HEK293 (cell line): ENCODE results near the gene OR4E1.
"Not testable (repeated sequence)": the region's sequence is repeated elsewhere in the genome, so short reads cannot be mapped to it uniquely, and the experiment has no call there.

Source experiments
- CTCF ChIA-PET: fragments of 350-600 bp; formaldehyde crosslinking; extraction: SDS; loops from one replicate; lab custom pipeline; 2021; ENCODE audit warnings: antibody characterized with exemption; lab: Yijun Ruan, JAX
- POLR2A ChIA-PET: fragments of 300-600 bp; formaldehyde crosslinking; extraction: SDS; loops from one replicate; lab custom pipeline; 2020; ENCODE audit warnings: antibody characterized with exemption, inconsistent platforms; lab: Yijun Ruan, JAX
- H3K27ac ChIP-seq: fragments of 200-500 bp; sonication (Bioruptor generic); 2 replicates; pipeline ENCODE4 v1.5.1; 2014; ENCODE audit warnings: low read depth, low read length, control low read depth, inconsistent platforms; ENCODE audit errors: extremely low read depth
- H3K36me3 ChIP-seq, 2 experiments: fragments of 200-500 bp in 1 of 2; sonication (Bioruptor generic) in 1 of 2; 1 replicate in 1 of 2; 2 replicates in 1 of 2; pipeline ENCODE4 v1.5.1; 2014 to 2017; ENCODE audit warnings: inconsistent platforms in 2 of 2, low read length in 2 of 2; ENCODE audit not compliant: control insufficient read depth in 2 of 2, insufficient read depth in 1 of 2
- H3K4me1 ChIP-seq: fragments of 200-500 bp; sonication (Bioruptor generic); 2 replicates; pipeline ENCODE4 v1.5.1; 2014; ENCODE audit warnings: mild to moderate bottlenecking, low read length, inconsistent platforms; ENCODE audit not compliant: control insufficient read depth, insufficient read depth
- H3K4me3 ChIP-seq: 2 replicates; pipeline ENCODE4 v1.5.1; 2011; ENCODE audit warnings: low read depth, mild to moderate bottlenecking, control low read depth, low read length, moderate library complexity
- H3K9me3 ChIP-seq: fragments of 200-500 bp; sonication (Bioruptor generic); 2 replicates; pipeline ENCODE4 v1.5.1; 2014; ENCODE audit warnings: low read depth, low read length, inconsistent platforms; ENCODE audit not compliant: control insufficient read depth, insufficient read depth
- KLF9 ChIP-seq: fragments of 450-650 bp; formaldehyde crosslinking; IDR thresholded peaks from 2 replicates; pipeline ENCODE4 v1.5.1; 2016; ENCODE audit warnings: missing biosample characterization, missing genetic modification characterization, low read depth
- PBX3 ChIP-seq: sonication (generic); formaldehyde crosslinking; IDR thresholded peaks from 2 replicates; pipeline ENCODE4 v1.8.1; 2022; ENCODE audit warnings: mild to moderate bottlenecking, moderate library complexity, missing genetic modification reagents
- SCRT1 ChIP-seq: fragments of 450-650 bp; formaldehyde crosslinking; IDR thresholded peaks from 2 replicates; pipeline ENCODE4 v1.5.1; 2016; ENCODE audit warnings: missing biosample characterization, missing genetic modification characterization, borderline replicate concordance
- YY1 ChIP-seq: fragments of 450-650 bp; formaldehyde crosslinking; IDR thresholded peaks from 2 replicates; pipeline ENCODE4 v1.5.1; 2018; ENCODE audit warnings: missing biosample characterization, missing genetic modification characterization
- ZBTB7A ChIP-seq: fragments of 450-650 bp; formaldehyde crosslinking; IDR thresholded peaks from 2 replicates; pipeline ENCODE4 v1.5.1; 2016; ENCODE audit warnings: low read depth, missing biosample characterization, missing genetic modification characterization
- ZEB2 ChIP-seq: fragments of 450-650 bp; formaldehyde crosslinking; IDR thresholded peaks from 2 replicates; pipeline ENCODE4 v1.5.1; 2016; ENCODE audit warnings: missing biosample characterization, missing genetic modification characterization
- ZFP69B ChIP-seq: fragments of 450-650 bp; formaldehyde crosslinking; IDR thresholded peaks from 2 replicates; pipeline ENCODE4 v1.5.1; 2016; ENCODE audit warnings: missing biosample characterization, missing genetic modification characterization
- ZNF10 ChIP-seq: fragments of 450-650 bp; formaldehyde crosslinking; IDR thresholded peaks from 2 replicates; pipeline ENCODE4 v1.5.1; 2017; ENCODE audit warnings: missing biosample characterization, missing genetic modification characterization
- ZNF138 ChIP-seq: fragments of 450-650 bp; formaldehyde crosslinking; IDR thresholded peaks from 2 replicates; pipeline ENCODE4 v1.5.1; 2016; ENCODE audit warnings: missing biosample characterization, missing genetic modification characterization, borderline replicate concordance
- ZNF146 ChIP-seq: fragments of 450-650 bp; formaldehyde crosslinking; IDR thresholded peaks from 2 replicates; pipeline ENCODE4 v1.5.1; 2016; ENCODE audit warnings: missing biosample characterization, missing genetic modification characterization
- ZNF214 ChIP-seq: fragments of 450-650 bp; formaldehyde crosslinking; IDR thresholded peaks from 2 replicates; pipeline ENCODE4 v1.5.1; 2017; ENCODE audit warnings: missing biosample characterization, mild to moderate bottlenecking, missing genetic modification characterization, borderline replicate concordance
- ZNF221 ChIP-seq: fragments of 450-650 bp; formaldehyde crosslinking; IDR thresholded peaks from 2 replicates; pipeline ENCODE4 v1.5.1; 2017; ENCODE audit warnings: missing biosample characterization, missing genetic modification characterization, borderline replicate concordance
- ZNF302 ChIP-seq: fragments of 450-650 bp; formaldehyde crosslinking; IDR thresholded peaks from 2 replicates; pipeline ENCODE4 v1.5.1; 2016; ENCODE audit warnings: missing biosample characterization, missing genetic modification characterization, low read depth
- ZNF341 ChIP-seq: fragments of 450-650 bp; formaldehyde crosslinking; IDR thresholded peaks from 2 replicates; pipeline ENCODE4; 2016; ENCODE audit warnings: low read depth, missing biosample characterization, missing genetic modification characterization
- ZNF394 ChIP-seq: fragments of 450-650 bp; formaldehyde crosslinking; IDR thresholded peaks from 2 replicates; pipeline ENCODE4 v1.5.1; 2016; ENCODE audit warnings: missing biosample characterization, missing genetic modification characterization, mild to moderate bottlenecking, moderate library complexity, borderline replicate concordance
- ZNF433 ChIP-seq: fragments of 450-650 bp; formaldehyde crosslinking; IDR thresholded peaks from 2 replicates; pipeline ENCODE4 v1.5.1; 2016; ENCODE audit warnings: missing biosample characterization, missing genetic modification characterization, low read depth
- ZNF585B ChIP-seq: fragments of 450-650 bp; formaldehyde crosslinking; IDR thresholded peaks from 2 replicates; pipeline ENCODE4 v1.5.1; 2016; ENCODE audit warnings: missing biosample characterization, missing genetic modification characterization
- ZNF629 ChIP-seq: fragments of 450-650 bp; formaldehyde crosslinking; IDR thresholded peaks from 2 replicates; pipeline ENCODE4 v1.5.1; 2017; ENCODE audit warnings: missing biosample characterization, missing genetic modification characterization
- ZNF701 ChIP-seq: fragments of 450-650 bp; formaldehyde crosslinking; IDR thresholded peaks from 2 replicates; pipeline ENCODE4 v1.5.1; 2016; ENCODE audit warnings: missing biosample characterization, missing genetic modification characterization
- ZSCAN30 ChIP-seq: fragments of 450-650 bp; IDR thresholded peaks from 2 replicates; pipeline ENCODE4 v1.5.1; 2018; ENCODE audit warnings: missing biosample characterization, mild to moderate bottlenecking, missing genetic modification characterization, moderate library complexity
- TF ChIP-seq, protein P1 (sequence below): fragments of 450-650 bp; IDR thresholded peaks from 2 replicates; pipeline ENCODE4 v1.5.1; 2018; ENCODE audit warnings: missing biosample characterization, mild to moderate bottlenecking, missing genetic modification characterization
- TF ChIP-seq, protein P2 (sequence below): fragments of 450-650 bp; formaldehyde crosslinking; IDR thresholded peaks from 2 replicates; pipeline ENCODE4 v1.5.1; 2016; ENCODE audit warnings: missing biosample characterization, missing genetic modification characterization

Gene OR4E1

GRCh38 chr14:21631084-21631483 is 42.5 kb downstream of the OR4E1 start (continued):
- no peak for TF ChIP-seq ZNF221
- TF ChIP-seq ZNF585B: no peak

DNA sequence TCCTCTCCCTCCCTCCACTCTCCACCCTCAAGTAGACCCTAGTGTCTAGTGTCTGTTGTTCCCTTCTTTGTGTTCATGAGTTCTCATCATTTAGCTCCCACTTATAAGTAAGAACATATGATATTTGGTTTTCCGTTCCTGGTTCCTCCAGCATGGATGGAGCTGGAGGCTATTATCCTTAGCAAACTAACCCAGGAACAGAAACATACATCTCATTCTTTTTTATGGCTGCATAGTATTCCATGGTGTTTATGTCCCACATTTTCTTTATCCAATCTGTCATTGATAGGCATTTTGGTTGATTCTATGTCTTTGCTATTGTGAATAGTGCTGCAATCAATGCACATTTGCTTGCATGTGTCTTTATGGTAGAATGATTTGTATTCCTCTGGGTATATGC is 43.1 kb downstream of the OR4E1 start:
- H3K36me3 ChIP-seq, POLR2A ChIA-PET, CTCF ChIA-PET, H3K4me1 ChIP-seq, H3K27ac ChIP-seq, H3K4me3 ChIP-seq, H3K9me3 ChIP-seq: not testable (repeated sequence)
- TF ChIP-seq ZNF146: peak; percentile 81

- H3K36me3 ChIP-seq: no peaks in the 10 kb centered on the region
- H3K9me3 ChIP-seq: no peaks in the 10 kb centered on the region
- TF ChIP-seq ZNF341 (no peak), ZNF701 (tag by site-specific recombination) (no peak), ZSCAN30 (tag by site-specific recombination) (no peak), ZEB2 (tag by site-specific recombination) (no peak), PBX3 (CRISPR knock-in tag) (no peak), ZNF10 (no peak), ZFP69B (no peak), SCRT1 (no peak), ZBTB7A (no peak), YY1 (tag by site-specific recombination) (no peak), ZNF394 (tag by site-specific recombination) (no peak), ZNF138 (tag by site-specific recombination) (no peak), KLF9 (tag by site-specific recombination) (no peak), ZNF629 (tag by site-specific recombination) (no peak), ZNF214 (tag by site-specific recombination) (no peak), ZNF433 (tag by site-specific recombination) (no peak), ZNF302 (tag by site-specific recombination) (no peak)
- TF ChIP-seq, protein P1, sequence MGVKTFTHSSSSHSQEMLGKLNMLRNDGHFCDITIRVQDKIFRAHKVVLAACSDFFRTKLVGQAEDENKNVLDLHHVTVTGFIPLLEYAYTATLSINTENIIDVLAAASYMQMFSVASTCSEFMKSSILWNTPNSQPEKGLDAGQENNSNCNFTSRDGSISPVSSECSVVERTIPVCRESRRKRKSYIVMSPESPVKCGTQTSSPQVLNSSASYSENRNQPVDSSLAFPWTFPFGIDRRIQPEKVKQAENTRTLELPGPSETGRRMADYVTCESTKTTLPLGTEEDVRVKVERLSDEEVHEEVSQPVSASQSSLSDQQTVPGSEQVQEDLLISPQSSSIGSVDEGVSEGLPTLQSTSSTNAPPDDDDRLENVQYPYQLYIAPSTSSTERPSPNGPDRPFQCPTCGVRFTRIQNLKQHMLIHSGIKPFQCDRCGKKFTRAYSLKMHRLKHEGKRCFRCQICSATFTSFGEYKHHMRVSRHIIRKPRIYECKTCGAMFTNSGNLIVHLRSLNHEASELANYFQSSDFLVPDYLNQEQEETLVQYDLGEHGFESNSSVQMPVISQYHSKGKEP (tag by site-specific recombination): no peak
- TF ChIP-seq, protein P2, sequence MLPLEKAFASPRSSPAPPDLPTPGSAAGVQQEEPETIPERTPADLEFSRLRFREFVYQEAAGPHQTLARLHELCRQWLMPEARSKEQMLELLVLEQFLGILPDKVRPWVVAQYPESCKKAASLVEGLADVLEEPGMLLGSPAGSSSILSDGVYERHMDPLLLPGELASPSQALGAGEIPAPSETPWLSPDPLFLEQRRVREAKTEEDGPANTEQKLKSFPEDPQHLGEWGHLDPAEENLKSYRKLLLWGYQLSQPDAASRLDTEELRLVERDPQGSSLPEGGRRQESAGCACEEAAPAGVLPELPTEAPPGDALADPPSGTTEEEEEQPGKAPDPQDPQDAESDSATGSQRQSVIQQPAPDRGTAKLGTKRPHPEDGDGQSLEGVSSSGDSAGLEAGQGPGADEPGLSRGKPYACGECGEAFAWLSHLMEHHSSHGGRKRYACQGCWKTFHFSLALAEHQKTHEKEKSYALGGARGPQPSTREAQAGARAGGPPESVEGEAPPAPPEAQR (tag by site-specific recombination): no peak
- ChIA-PET CTCF (interaction anchor here (0.9 kb wide), 1 partner anchor 107 kb away, joined by 4 read pairs; no protein-coding TSS in a partner anchor), POLR2A (no interaction called here)
- no peak overlapping the region for H3K4me3 ChIP-seq
- H3K4me1 ChIP-seq: no peaks in the 10 kb centered on the region
- H3K27ac ChIP-seq: no peak overlapping the region
These were observed 47.0 kb downstream of the OR4E1 start for GRCh38 chr14:21626491-21627230.
